ENCODE results near the gene DGKG.

GRCh38 chr3:186164696-186165095 is 197.3 kb downstream of the DGKG start:
- TF ChIP-seq CTCF (IDR thresholded peaks at IDR 0.05) (no peak), POLR2A (IDR thresholded peaks at IDR 0.05) (no peak)

Data from testis (tissue), 2 donors.